K562 (cell line): ENCODE results near the gene SLC24A3. TPM values are rescaled to one million over a fixed set of nuclear protein-coding genes. Genes with fewer than 3 reads are reported as not detected.

Experiments used
- BMI1 ChIP-seq: fragments of 150-350 bp; IDR thresholded peaks from 2 replicates; pipeline ENCODE4 v1.6.1; 2014; ENCODE audit warnings: low read length
- HNRNPLL ChIP-seq: fragments of 200-400 bp; formaldehyde crosslinking; IDR thresholded peaks from 2 replicates; pipeline ENCODE4 v1.6.1; 2017; ENCODE audit warnings: low read length, low read depth, mild to moderate bottlenecking; ENCODE audit not compliant: poor library complexity, severe bottlenecking
- JUN ChIP-seq, 2 experiments: sonication (generic) in 1 of 2; formaldehyde crosslinking in 1 of 2; IDR thresholded peaks; 2 replicates each; pipeline versions ENCODE4 v1.6.1 to v1.8.0; 2012 to 2022; ENCODE audit warnings: borderline replicate concordance in 2 of 2, mild to moderate bottlenecking in 2 of 2, improper control_type of control experiment in 1 of 2, low read depth in 1 of 2, low read length in 1 of 2, missing genetic modification reagents in 1 of 2
- TCF7 ChIP-seq: sonication (generic); IDR thresholded peaks from 2 replicates; pipeline ENCODE4 v1.6.1; 2016; ENCODE audit warnings: antibody characterized with exemption, borderline replicate concordance
- ZNF263 ChIP-seq: sonication (generic); formaldehyde crosslinking; IDR thresholded peaks from 2 replicates; pipeline ENCODE4 v1.8.0; 2022; ENCODE audit warnings: mild to moderate bottlenecking, missing genetic modification reagents, borderline replicate concordance
- ZNF445 ChIP-seq: fragments of 250-450 bp; sonication (Bioruptor Pico); IDR thresholded peaks from 2 replicates; pipeline ENCODE4 v1.4.0; 2020; ENCODE audit warnings: low read depth, mild to moderate bottlenecking, moderate library complexity
- ZNF551 ChIP-seq: fragments of 250-450 bp; sonication (Bioruptor Pico); IDR thresholded peaks from 2 replicates; pipeline ENCODE4 v1.5.0; 2021; ENCODE audit warnings: mild to moderate bottlenecking, moderate library complexity
- polyA plus RNA-seq, 8 experiments: library from polyadenylated mRNA; depleted of rRNA in 4 of 8; stranded (reverse) in 5 of 8; unstranded in 3 of 8; fragments of >200 nt; fragmentation: Nextera tagmentation in 2 of 8; fragmentation: Illumina TruSeq in 1 of 8; extraction: Ambion mirVana in 2 of 8; extraction: Trizol in 1 of 8; gene quantifications; 2 replicates each; pipeline versions ENCODE4 v1.2.1 to v1.2.3, GENCODE V29; 2011 to 2014; ENCODE audit warnings: inconsistent platforms in 1 of 8, missing spikeins in 1 of 8
- total RNA-seq, 7 experiments: library from RNA; depleted of rRNA in 6 of 7; stranded (reverse); fragments of >200 nt in 6 of 7; fragmentation: Illumina TruSeq in 2 of 7; extraction: Trizol in 2 of 7; gene quantifications; 2 replicates each; pipeline versions ENCODE4 v1.2.1 to v1.2.3, GENCODE V29; 2011 to 2021; ENCODE audit warnings: low replicate concordance in 1 of 7
- TF ChIP-seq, protein P1 (sequence below): fragments of 200-800 bp; sonication (Bioruptor generic); IDR thresholded peaks from 2 replicates; pipeline ENCODE4 v1.6.1; 2017; ENCODE audit warnings: missing genetic modification characterization, missing compliant biosample characterization
- TF ChIP-seq, protein P2 (sequence below): sonication (generic); formaldehyde crosslinking; IDR thresholded peaks from 2 replicates; pipeline ENCODE4 v1.8.0; 2022; ENCODE audit warnings: missing genetic modification reagents, mild to moderate bottlenecking, moderate library complexity, borderline replicate concordance
- TF ChIP-seq, protein P3 (sequence below): sonication (generic); formaldehyde crosslinking; IDR thresholded peaks from 2 replicates; pipeline ENCODE4 v1.5.0; 2020; ENCODE audit warnings: missing genetic modification reagents
- TF ChIP-seq, protein P4 (sequence below), 2 experiments: IDR thresholded peaks; 2 replicates each; pipeline ENCODE4 v1.6.1; 2011; ENCODE audit warnings: borderline replicate concordance in 1 of 2, control low read depth in 1 of 2, low read depth in 1 of 2, low read length in 1 of 2, mild to moderate bottlenecking in 1 of 2, mixed read lengths in 1 of 2, moderate library complexity in 1 of 2; ENCODE audit not compliant: insufficient read depth in 1 of 2, insufficient read length in 1 of 2, poor library complexity in 1 of 2, severe bottlenecking in 1 of 2; ENCODE audit errors: extremely low read depth in 1 of 2

The SLC24A3 gene
- total and polyA plus RNA-seq, 9 of the 15 experiments (the other 6 are each of a cell fraction or from before 2014, with no cell fraction given) = not detected

DNA sequence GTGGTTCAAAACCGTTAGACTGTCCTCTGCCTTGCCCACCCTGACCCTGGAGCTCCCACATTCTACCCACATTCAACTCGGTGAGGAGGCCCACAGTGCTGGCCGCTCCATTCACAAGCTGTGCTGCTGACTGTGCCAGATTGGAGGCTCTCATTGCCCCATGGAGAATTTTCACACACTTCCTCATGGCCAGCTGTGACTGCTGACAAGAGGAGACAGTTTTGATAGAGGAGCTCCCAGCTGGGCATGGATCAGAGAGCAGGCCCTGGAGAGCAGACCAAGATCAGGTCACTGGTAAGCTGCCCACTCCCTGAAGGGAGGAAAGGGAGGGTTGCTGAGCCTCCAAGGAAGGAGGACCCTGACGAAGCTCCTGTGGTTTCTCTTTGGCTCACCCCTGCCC is 299.5 kb downstream of the SLC24A3 start (continued):
- TF ChIP-seq, protein P1, sequence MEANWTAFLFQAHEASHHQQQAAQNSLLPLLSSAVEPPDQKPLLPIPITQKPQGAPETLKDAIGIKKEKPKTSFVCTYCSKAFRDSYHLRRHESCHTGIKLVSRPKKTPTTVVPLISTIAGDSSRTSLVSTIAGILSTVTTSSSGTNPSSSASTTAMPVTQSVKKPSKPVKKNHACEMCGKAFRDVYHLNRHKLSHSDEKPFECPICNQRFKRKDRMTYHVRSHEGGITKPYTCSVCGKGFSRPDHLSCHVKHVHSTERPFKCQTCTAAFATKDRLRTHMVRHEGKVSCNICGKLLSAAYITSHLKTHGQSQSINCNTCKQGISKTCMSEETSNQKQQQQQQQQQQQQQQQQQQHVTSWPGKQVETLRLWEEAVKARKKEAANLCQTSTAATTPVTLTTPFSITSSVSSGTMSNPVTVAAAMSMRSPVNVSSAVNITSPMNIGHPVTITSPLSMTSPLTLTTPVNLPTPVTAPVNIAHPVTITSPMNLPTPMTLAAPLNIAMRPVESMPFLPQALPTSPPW (CRISPR knock-in tag) = no peak
- TF ChIP-seq, protein P2, sequence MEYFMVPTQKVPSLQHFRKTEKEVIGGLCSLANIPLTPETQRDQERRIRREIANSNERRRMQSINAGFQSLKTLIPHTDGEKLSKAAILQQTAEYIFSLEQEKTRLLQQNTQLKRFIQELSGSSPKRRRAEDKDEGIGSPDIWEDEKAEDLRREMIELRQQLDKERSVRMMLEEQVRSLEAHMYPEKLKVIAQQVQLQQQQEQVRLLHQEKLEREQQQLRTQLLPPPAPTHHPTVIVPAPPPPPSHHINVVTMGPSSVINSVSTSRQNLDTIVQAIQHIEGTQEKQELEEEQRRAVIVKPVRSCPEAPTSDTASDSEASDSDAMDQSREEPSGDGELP = no peak
- TF ChIP-seq ZNF445 (CRISPR knock-in tag) (no peak), HNRNPLL (no peak), JUN (IDR thresholded peaks at IDR 0.05; ENCODE audit: borderline replicate concordance, low read depth, low read length) (no peak), JUN (CRISPR knock-in tag; IDR thresholded peaks at IDR 0.05; ENCODE audit: borderline replicate concordance) (no peak), BMI1 (no peak), ZNF551 (no peak), TCF7 (no peak), ZNF263 (no peak)
- TF ChIP-seq, protein P3, sequence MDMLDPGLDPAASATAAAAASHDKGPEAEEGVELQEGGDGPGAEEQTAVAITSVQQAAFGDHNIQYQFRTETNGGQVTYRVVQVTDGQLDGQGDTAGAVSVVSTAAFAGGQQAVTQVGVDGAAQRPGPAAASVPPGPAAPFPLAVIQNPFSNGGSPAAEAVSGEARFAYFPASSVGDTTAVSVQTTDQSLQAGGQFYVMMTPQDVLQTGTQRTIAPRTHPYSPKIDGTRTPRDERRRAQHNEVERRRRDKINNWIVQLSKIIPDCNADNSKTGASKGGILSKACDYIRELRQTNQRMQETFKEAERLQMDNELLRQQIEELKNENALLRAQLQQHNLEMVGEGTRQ (CRISPR knock-in tag) = no peak
- TF ChIP-seq, protein P4, sequence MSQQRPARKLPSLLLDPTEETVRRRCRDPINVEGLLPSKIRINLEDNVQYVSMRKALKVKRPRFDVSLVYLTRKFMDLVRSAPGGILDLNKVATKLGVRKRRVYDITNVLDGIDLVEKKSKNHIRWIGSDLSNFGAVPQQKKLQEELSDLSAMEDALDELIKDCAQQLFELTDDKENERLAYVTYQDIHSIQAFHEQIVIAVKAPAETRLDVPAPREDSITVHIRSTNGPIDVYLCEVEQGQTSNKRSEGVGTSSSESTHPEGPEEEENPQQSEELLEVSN (IDR thresholded peaks at IDR 0.05; ENCODE audit: borderline replicate concordance in 1 of 2, extremely low read depth in 1 of 2, insufficient read depth in 1 of 2, insufficient read length in 1 of 2, low read depth in 1 of 2, low read length in 1 of 2, poor library complexity in 1 of 2, severe bottlenecking in 1 of 2) = no peak
- TF ChIP-seq, all 486 proteins: peak for 0
